Progenitor cell of endocrine pancreas (in vitro differentiated cells): ENCODE measurements around the gene ARPC1B. TPM values are rescaled to one million over a fixed set of nuclear protein-coding genes. Genes with fewer than 3 reads are reported as not detected.
A peak's percentile ranks its signal among the peaks of the same experiment; 100 is the strongest.
"Not testable (repeated sequence)": the region's sequence is repeated elsewhere in the genome, so short reads cannot be mapped to it uniquely, and the experiment has no call there.

Source experiments
- DNase-seq: peaks from one replicate; pipeline ENCODE4 v3.0.0; 2021; ENCODE audit warnings: low spot score; ENCODE audit not compliant: unreplicated experiment
- H3K27ac Mint-ChIP-seq: 2 replicates; pipeline ENCODE4 v1.8.0; 2021; ENCODE audit warnings: mild to moderate bottlenecking, moderate library complexity, mixed read lengths
- H3K27me3 Mint-ChIP-seq: 2 replicates; pipeline ENCODE4 v1.8.0; 2021; ENCODE audit warnings: mixed read lengths
- H3K36me3 Mint-ChIP-seq: 2 replicates; pipeline ENCODE4 v1.8.0; 2022; ENCODE audit warnings: mixed read lengths; ENCODE audit not compliant: insufficient read depth
- H3K4me1 Mint-ChIP-seq: 2 replicates; pipeline ENCODE4 v1.8.0; 2021; ENCODE audit warnings: low read depth, mixed read lengths
- H3K4me3 Mint-ChIP-seq: 2 replicates; pipeline ENCODE4 v1.8.0; 2021; ENCODE audit warnings: low read depth, mild to moderate bottlenecking, moderate library complexity, mixed read lengths
- H3K9me3 Mint-ChIP-seq: 2 replicates; pipeline ENCODE4 v1.8.0; 2021; ENCODE audit warnings: low read depth, mixed read lengths
- CTCF ChIP-seq: fragments of 200-600 bp; sonication (generic); IDR thresholded peaks from one replicate; pipeline ENCODE4 v1.5.0; 2021; ENCODE audit warnings: antibody characterized with exemption, mild to moderate bottlenecking; ENCODE audit not compliant: unreplicated experiment
- total RNA-seq: library from RNA; stranded (reverse); gene quantifications from 2 replicates; pipeline ENCODE4 v1.2.1, GENCODE V29; 2021

Gene ARPC1B
- total RNA-seq, 1 donor from 2014 or later, result 28.2 TPM

DNA sequence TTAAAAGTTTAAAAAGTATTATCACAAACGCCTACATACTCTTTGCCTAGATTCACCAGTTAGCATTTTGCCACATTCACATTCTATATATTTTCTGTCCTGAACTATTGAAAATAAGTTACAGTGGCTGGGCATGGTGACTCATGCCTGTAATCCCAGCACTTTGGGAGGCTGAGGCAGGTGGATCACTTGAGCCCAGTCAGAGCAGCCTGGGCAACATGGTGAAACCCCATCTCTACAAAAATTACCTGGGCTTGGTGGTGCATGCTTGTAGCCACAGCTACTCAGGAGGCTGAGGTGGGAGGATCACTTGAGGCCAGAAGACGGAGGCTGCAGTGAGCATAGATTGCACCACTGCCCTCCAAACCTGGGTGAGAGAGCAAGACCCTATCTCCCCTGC, 43.5 kb upstream of the ARPC1B start:
- TF ChIP-seq CTCF, result no peak
- Mint-ChIP-seq H3K27me3 (no peaks in the 10 kb centered on the region), H3K36me3 (peaks cover 6% of the 10 kb centered on the region), H3K4me1 (peaks cover 11% of the 10 kb centered on the region), H3K4me3 (no peak overlapping the region), H3K27ac (no peak overlapping the region), H3K9me3 (no peaks in the 10 kb centered on the region)
- no peak for DNase-seq

DNA sequence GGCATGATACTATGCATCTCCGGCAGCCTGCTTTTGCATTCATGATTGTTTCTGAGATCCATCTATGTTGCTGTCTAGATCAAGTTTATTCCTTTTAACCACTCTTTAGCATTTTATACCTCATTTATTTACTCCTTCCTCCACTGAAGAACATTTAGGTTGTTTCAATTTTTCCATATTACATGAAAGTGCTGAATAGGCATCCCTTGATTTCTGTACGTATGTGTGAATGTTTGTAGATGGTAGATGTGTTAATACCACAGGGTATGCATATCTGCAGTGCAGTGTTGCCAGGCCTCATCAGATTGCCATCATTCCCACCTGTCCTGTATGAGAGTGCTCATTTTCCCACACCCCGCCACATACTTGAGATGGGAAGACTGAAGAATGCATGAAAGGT, 34.9 kb upstream of the ARPC1B start:
- no peak for TF ChIP-seq CTCF
- Mint-ChIP-seq H3K4me3 (no peak overlapping the region), H3K9me3 (no peaks in the 10 kb centered on the region), H3K27me3 (no peaks in the 10 kb centered on the region), H3K36me3 (peaks cover 27% of the 10 kb centered on the region), H3K27ac (no peak overlapping the region), H3K4me1 (no peaks in the 10 kb centered on the region)
- DNase-seq, result no peak

DNA sequence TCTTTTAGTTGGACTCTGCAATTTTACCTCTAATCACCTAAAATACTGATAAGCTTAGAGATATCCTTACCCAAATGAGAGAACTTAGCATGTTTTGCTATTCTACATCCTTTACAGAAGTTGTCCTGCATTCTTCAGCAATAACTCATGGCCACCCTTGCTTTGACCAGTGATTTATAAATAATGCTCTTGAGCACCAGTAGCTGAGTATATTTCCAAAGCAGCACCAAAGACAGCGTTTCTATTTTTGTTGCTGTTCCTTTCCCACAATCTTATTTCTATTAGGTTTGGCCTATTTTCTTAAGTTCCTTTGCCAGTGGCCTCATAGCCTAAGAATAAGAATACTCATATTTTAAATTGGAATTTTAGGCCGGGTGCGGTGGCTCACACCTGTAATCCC, 33.9 kb upstream of the ARPC1B start:
- Mint-ChIP-seq H3K4me3 (no peak overlapping the region), H3K4me1 (no peaks in the 10 kb centered on the region), H3K27ac (no peak overlapping the region), H3K36me3 (peaks cover 23% of the 10 kb centered on the region), H3K9me3 (no peaks in the 10 kb centered on the region), H3K27me3 (no peaks in the 10 kb centered on the region)
- TF ChIP-seq CTCF, result no peak
- DNase-seq, result no peak

GRCh38 chr7:99344061-99344647, 30.4 kb upstream of the ARPC1B start:
- Mint-ChIP-seq H3K4me3 (no peak overlapping the region), H3K27me3 (no peaks in the 10 kb centered on the region), H3K4me1 (no peaks in the 10 kb centered on the region), H3K27ac (peak overlapping the region; percentile 30), H3K9me3 (no peaks in the 10 kb centered on the region), H3K36me3 (peaks cover 25% of the 10 kb centered on the region)
- no peak for TF ChIP-seq CTCF
- no peak for DNase-seq

- not testable (repeated sequence) for H3K27ac Mint-ChIP-seq, H3K27me3 Mint-ChIP-seq, H3K9me3 Mint-ChIP-seq, H3K4me3 Mint-ChIP-seq, DNase-seq, H3K4me1 Mint-ChIP-seq
- peaks cover 23% of the 10 kb centered on the region for H3K36me3 Mint-ChIP-seq
Measured at GRCh38 chr7:99350641-99351040, 23.9 kb upstream of the ARPC1B start.

- H3K4me3 Mint-ChIP-seq, result no peak overlapping the region
- no peaks in the 10 kb centered on the region for H3K9me3 Mint-ChIP-seq
- no peaks in the 10 kb centered on the region for H3K4me1 Mint-ChIP-seq
- H3K36me3 Mint-ChIP-seq, result peaks cover 26% of the 10 kb centered on the region
- no peaks in the 10 kb centered on the region for H3K27me3 Mint-ChIP-seq
- no peak for TF ChIP-seq CTCF
- H3K27ac Mint-ChIP-seq, result no peak overlapping the region
- DNase-seq, result no peak
Measured at GRCh38 chr7:99352247-99352646, 22.3 kb upstream of the ARPC1B start.
